Measurements from ENCODE around the gene RFNG.

Gene RFNG

DNA sequence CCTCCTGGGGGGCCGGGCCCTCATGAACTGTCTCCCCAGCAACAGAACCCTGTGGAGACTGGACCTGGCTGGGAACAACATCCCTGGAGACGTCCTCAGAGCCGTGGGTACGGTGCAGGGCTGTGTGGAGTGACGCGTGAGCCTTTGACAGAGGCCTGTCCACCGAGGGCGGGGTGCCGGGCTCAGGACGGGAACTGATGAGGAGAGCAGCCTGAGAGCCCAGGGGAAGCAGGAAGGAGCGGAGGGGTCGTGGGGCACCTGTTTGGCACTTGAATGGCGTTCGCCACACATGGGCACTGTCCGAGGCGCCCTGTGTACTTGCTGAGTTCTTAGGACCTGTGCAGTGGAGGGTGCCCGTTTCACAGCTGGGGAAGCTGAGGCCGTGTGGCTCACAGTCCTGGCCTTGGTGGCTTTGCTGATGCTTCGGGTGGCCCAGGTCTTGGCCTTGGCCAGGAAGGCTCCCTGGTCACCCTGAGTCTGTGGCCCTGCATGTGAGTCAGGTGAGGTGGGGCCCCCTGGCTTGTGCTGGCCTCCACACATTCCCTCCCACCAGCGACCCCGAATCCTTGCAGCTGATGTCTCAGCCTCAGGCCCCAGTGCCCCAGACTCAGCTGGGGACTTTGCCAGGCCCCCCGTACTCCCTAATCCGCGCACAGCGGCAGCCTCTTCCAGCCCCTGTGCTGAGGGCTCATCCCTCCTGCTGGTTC is 26.1 kb downstream of the RFNG start:
- no peak for DNase-seq (ENCODE audit: low spot score)

DNA sequence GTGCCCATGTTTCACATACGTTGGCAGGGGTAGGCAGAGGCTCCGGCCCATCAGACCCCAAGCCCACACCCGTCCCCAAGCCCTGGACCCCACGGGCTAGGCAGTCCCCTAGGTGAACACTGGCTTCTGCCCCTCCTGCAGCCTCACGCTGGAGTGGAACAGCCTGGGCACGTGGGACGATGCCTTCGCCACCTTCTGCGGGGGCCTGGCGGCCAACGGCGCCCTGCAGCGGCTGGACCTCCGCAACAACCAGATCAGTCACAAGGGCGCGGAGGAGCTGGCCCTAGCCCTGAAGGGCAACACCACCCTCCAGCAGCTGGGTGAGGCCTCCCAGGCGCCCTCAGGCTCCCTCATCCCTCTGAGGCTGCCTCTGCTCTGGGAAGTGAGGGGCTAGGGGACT is 26.8 kb downstream of the RFNG start:
- no peak for DNase-seq (ENCODE audit: low spot score)

- peak; percentile 52 for DNase-seq (ENCODE audit: low spot score)
Measured at GRCh38 chr17:82023447-82024241, 28.0 kb downstream of the RFNG start.

- DNase-seq (ENCODE audit: low spot score) = peak; percentile 100
Measured at GRCh38 chr17:82022981-82023446, 28.6 kb downstream of the RFNG start, which contains the start of gene LRRC45. TSS of gene LRRC45 (plus strand) at chr17:82023305. CDS start at chr17:82023644, 339 bp downstream.

DNA sequence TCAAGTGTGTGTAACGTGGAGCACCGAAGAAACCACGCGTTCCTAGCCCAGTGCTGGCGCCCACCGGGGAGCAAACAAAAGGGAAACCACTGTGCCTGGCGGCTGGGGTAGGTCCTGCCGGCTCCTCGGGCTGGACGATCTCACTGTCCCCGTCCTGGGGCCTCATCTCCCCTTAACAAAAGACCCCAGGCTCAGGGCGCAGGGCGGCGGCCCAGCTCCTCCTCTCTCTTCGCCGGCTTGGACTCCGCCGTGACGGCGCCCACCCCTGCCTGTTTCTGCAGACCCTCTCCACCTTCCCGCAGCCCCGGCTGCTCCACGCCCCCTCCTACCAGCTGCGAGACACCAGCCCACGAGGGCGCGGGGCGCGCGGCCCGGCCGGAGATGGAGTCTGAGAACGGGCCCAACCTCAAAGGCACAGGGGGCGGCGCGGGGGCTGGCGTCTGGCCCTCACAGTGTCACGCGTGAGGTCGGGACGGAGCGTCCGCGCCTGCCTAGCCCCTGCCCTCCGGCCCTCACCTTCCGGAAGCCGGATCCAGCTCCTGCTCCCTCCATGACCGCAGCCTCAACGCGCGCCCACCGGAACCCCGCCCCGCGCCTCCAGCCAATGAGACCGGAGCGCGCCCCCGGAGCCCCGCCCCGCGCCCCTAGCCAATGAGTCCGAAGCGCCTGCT is 29.2 kb downstream of the RFNG start, which contains the start of gene CENPX:
TSS of gene CENPX (minus strand) at position 569 of the 671 bp plus-strand sequence. CDS start at position 552, 17 bp downstream.
- DNase-seq (ENCODE audit: low spot score) = no peak

DNA sequence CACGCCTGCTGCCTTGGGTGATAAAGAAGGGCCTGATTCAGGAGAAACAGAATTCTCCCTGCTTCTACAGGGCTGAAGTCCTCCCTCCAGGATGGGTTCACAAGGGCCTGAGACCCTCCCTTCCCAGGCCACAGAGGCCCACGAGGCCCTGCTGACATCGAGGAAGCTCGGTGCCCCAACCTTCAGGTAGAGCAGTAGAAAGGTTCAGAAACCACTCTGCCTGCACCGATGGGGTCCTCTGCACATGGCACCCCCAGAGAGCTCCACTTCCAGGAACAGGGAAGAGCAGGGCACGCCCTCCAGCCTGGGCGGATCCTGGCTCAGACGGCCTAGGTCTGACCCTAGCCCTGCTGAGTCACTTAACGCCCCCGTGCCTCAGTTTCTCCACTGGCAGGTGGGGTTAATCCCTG is 29.7 kb downstream of the RFNG start:
- no peak for DNase-seq (ENCODE audit: low spot score)

DNA sequence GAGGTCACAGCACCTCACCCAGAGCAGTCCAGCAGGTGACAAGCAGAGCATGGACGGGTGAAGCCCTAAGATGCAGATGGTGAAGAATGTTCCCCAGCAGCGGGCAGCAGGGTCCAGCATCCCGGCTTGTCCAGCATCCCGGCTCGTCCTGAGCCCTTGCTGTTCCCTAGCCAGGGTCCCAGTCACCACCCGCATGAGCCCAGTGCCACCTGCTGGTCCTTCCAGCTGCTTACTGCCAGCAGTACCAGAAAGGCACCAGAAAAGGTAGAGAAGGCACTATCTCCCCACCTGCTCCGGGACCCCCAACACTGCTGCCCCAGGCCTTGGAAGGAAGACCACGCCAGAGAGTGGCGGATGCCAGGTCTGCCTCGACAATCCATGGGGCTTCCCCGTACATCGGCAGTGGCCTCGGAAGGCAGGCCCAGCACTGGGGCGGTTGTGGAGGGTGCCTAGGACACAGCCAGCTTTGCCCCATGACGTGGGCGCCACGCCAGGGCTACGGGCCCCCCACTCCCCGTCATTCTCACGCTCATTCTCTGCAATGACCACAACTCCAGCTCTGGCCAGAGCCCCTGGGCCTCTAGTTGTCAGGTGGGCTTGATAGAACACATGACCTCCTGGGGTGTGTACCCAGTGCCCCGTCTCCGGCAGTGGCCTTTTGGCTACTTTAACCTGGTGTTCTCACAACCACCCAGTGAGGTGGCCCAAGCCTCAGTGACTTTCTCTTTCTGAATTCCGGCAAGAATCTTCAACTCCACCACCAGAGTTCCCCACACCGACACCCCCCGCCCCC is 30.3 kb downstream of the RFNG start:
- DNase-seq (ENCODE audit: low spot score) = peak; percentile 82

DNA sequence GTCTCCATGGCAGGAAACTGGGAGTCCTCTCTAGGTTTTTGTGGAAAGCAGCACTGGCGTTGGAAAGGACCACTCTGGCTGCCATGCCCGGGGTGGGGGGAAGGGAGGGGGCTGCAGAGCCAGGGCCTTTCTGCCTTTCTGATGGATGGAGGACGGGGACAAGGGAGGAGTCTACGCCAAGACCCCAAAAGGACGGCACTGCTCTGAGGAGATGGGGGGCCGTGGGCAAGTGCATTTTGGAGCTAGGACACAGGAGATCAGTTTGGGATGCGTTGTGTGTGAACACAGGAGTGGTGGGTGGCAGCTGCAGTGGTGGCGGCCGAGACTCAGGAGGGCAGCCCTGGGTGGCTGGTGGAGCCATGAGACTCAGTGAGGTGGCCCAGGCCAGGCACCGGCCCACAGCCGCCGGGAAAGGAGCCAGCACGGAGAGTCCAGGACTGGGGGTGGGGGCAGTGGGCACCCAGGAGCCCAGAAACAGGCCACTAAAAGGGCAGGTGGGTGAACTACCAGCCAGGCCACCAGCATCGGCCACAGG is 31.0 kb downstream of the RFNG start:
- no peak for DNase-seq (ENCODE audit: low spot score)

DNA sequence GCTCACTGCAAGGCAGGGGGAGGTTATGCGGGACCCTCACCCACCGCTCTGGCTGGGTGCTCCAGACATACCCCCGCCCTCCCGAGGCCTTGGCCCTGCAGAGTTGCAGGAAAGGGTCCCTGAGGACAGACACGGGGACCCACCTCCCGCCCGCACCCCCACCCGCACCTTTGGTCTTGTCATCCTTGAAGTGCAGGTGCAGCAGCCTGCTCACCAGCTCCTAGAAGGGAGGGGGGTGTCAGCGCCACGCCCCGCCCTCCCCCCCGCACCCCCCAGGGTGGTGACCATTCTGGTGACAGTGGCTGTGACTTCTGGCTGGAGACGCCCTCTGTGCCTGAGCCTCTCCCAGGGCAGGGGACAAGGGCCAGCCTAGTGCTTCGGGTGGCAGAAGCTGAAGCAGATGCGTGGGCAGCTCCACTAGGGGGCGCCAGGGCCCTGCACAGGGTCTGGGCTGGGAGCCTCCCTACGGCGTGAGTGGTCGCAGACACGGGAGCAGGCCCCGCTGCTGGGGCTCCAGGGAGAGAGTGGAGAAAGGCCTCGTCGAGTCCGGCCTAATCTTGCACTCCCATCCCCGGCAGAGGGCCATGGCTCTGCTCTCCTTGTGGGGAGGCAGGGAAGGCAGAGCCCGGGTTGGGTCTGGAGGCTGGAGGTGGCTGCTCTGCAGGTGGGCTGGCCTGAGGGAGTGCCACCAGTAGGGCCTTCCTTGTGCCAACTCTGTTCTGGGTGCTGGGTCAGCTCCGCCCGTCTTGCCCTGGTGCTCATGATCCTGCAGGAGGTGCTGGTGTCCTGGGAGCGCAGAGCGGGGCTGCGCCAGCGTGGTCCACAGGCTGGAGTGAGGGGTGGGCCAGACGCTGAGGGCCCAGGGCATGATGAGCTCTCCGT is 31.7 kb downstream of the RFNG start:
- DNase-seq (ENCODE audit: low spot score) = peak; percentile 94

GRCh38 chr17:82018989-82019689 is 32.5 kb downstream of the RFNG start:
- DNase-seq (ENCODE audit: low spot score) = no peak

DNA sequence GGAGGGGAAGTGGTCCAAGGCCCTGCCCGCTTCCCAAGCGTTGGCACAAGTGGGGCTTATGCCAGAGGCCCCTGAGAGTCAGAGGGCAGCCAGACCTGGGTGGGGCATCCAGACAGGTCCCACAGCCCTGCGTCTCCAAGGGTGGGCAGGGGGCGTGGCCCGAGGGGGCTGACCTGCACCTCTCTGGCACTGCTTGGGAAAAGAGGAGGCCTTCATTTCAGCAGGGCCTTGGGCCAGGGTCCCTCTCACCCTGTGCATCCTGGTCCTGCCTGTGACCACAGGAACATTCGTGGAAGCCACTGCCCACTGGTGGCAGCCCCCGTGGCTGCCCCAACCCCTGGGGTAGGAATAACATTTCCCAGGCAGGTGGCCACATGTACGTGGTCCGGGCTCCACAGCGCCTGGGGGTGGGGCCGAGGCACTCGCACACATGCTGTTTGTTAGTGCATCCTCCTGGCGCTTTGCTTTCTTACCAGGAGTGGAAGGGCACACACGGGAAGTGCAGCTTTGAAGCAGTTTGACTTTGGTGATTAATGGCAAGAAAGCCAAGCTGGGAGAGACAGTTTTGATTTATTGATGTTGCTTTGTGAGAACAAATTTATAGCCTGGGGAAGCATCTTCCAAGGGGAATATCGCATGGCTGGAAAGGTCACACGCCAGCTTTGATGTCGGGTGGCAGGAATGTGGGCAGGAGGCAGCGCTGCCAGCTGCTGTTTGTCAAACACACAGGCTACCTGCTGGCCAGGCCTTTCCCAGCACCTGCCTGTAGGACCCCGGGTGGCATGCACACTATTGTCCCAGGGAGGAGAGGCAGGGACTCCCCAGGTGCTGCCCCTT is 33.2 kb downstream of the RFNG start:
- no peak for DNase-seq (ENCODE audit: low spot score)

- DNase-seq (ENCODE audit: low spot score) = no peak
Measured at GRCh38 chr17:82017612-82018151, 33.9 kb downstream of the RFNG start.

- no peak for DNase-seq (ENCODE audit: low spot score)
Measured at GRCh38 chr17:82016875-82017459, 34.6 kb downstream of the RFNG start.

GRCh38 chr17:82016061-82016874 is 35.3 kb downstream of the RFNG start:
- DNase-seq (ENCODE audit: low spot score) = no peak

- no peak for DNase-seq (ENCODE audit: low spot score)
Measured at GRCh38 chr17:82015311-82015971, 36.2 kb downstream of the RFNG start.

GRCh38 chr17:82014971-82015310 is 36.7 kb downstream of the RFNG start:
- DNase-seq (ENCODE audit: low spot score) = no peak

DNA sequence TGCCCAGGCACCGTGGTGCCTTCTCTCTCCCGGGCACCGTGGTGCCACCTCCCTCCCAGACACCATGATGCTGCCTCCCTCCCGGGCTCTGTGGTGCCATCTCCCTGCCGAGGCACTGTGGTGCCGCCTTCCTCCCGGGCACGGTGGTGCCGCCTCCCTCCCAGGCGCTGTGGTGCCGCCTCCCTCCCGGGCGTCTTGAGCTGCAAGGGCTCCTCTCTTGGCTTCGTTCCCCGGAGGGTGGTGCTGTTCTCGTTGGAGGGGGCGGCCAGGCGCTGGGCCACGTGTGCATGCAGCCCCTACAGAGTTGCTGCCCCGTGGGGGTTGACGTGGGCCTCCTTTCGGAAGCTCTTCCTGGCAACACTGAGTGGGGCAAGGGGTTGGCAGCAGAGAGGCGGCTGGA is 37.2 kb downstream of the RFNG start:
- DNase-seq (ENCODE audit: low spot score) = no peak

Measured in HuH-7 (cell line).